Renal cortical epithelial cell (primary cell): ENCODE measurements around the gene SOS2. TPM values are rescaled to one million over a fixed set of nuclear protein-coding genes. Genes with fewer than 3 reads are reported as not detected.
A peak's percentile ranks its signal among the peaks of the same experiment; 100 is the strongest.
"Not testable (repeated sequence)": the region's sequence is repeated elsewhere in the genome, so short reads cannot be mapped to it uniquely, and the experiment has no call there.

Source experiments
- DNase-seq: peaks from one replicate; pipeline ENCODE4 v3.0.0-alpha.2; 2011; ENCODE audit warnings: low read depth
- total RNA-seq: library from RNA; depleted of rRNA; stranded (reverse); fragments of >200 nt; gene quantifications from 2 replicates; pipeline ENCODE4 v1.2.3, GENCODE V29; 2014

The SOS2 gene
- total RNA-seq, 1 donor from 2014 or later = 49.7 TPM

- DNase-seq = peak; percentile 73
Measured at GRCh38 chr14:50085570-50086320, 145.6 kb downstream of the SOS2 start.

- no peak for DNase-seq
Measured at GRCh38 chr14:50084666-50085065, 146.7 kb downstream of the SOS2 start.

- no peak for DNase-seq
Measured at GRCh38 chr14:50083467-50084337, 147.7 kb downstream of the SOS2 start.

- no peak for DNase-seq
Measured at GRCh38 chr14:50082784-50083466, 148.5 kb downstream of the SOS2 start.

- no peak for DNase-seq
Measured at GRCh38 chr14:50082308-50082742, 149.1 kb downstream of the SOS2 start.

GRCh38 chr14:50079103-50079502 is 152.3 kb downstream of the SOS2 start:
- not testable (repeated sequence) for DNase-seq

- not testable (repeated sequence) for DNase-seq
Measured at GRCh38 chr14:50073663-50074062, 157.7 kb downstream of the SOS2 start.

GRCh38 chr14:50072395-50072794 is 159.0 kb downstream of the SOS2 start:
- no peak for DNase-seq

- DNase-seq = no peak
Measured at GRCh38 chr14:50070840-50071548, 160.4 kb downstream of the SOS2 start.

GRCh38 chr14:50070230-50070629 is 161.1 kb downstream of the SOS2 start:
- DNase-seq = no peak

GRCh38 chr14:50069325-50069724 is 162.1 kb downstream of the SOS2 start:
- DNase-seq = no peak

GRCh38 chr14:50068496-50068895 is 162.9 kb downstream of the SOS2 start:
- DNase-seq = no peak

- DNase-seq = peak; percentile 87
Measured at GRCh38 chr14:50067723-50068495, 163.5 kb downstream of the SOS2 start.

Other genes starting within 250 kb of the SOS2 start
- gene VCPKMT, start 115.0 kb downstream of the SOS2 start, total RNA-seq = 4.9 and 6.8 TPM in 2 replicates
- 7.3 and 13.6 TPM in 2 replicates for gene L2HGDH, start 80.7 kb upstream of the SOS2 start, total RNA-seq
- 6.1 and 10.6 TPM in 2 replicates for gene DMAC2L, start 80.7 kb upstream of the SOS2 start, total RNA-seq
- 24.5 and 40.3 TPM in 2 replicates for gene CDKL1, start 165.3 kb upstream of the SOS2 start, total RNA-seq